Measurements from ENCODE around the gene CELSR1.

Gene CELSR1

GRCh38 chr22:46439576-46440465 is 97.6 kb downstream of the CELSR1 start:
- Histone ChIP-seq H3K4me1 (ENCODE audit: low read length) (no peaks in the 10 kb centered on the region), H3K4me3 (ENCODE audit: low read length) (no peak overlapping the region), H3K9me3 (replicated peaks; ENCODE audit: insufficient read depth, low read length) (no peaks in the 10 kb centered on the region), H3K27ac (ENCODE audit: low read length) (no peak overlapping the region), H3K36me3 (replicated peaks; ENCODE audit: insufficient read depth, low read length) (no peaks in the 10 kb centered on the region), H3K27me3 (replicated peaks; ENCODE audit: insufficient read depth, low read length) (peaks cover 51% of the 10 kb centered on the region), H3F3A (ENCODE audit: insufficient read depth, low read length) (no peaks in the 10 kb centered on the region), H3K79me2 (ENCODE audit: low read length) (no peaks in the 10 kb centered on the region), H3K4me2 (ENCODE audit: low read depth, low read length) (no peak overlapping the region), H4K20me1 (ENCODE audit: insufficient read depth, low read length) (no peaks in the 10 kb centered on the region), H2AFZ (ENCODE audit: low read length) (no peak overlapping the region), H3K9me2 (replicated peaks; ENCODE audit: insufficient read depth, low read length) (no peaks in the 10 kb centered on the region), H3K9ac (ENCODE audit: low read length) (no peak overlapping the region)
- TF ChIP-seq CTCF (IDR thresholded peaks at IDR 0.05; ENCODE audit: low read length) (no peak), EZH2phosphoT487 (IDR thresholded peaks at IDR 0.05; ENCODE audit: low read length) (no peak), EZH2 (optimal IDR thresholded peaks at IDR 0.05; ENCODE audit: low read depth, low read length) (no peak)
- DNase-seq: no peak

- no peaks in the 10 kb centered on the region for H3K9me3 ChIP-seq (replicated peaks; ENCODE audit: insufficient read depth, low read length)
- H3K9ac ChIP-seq (ENCODE audit: low read length): no peak overlapping the region
- no peak overlapping the region for H3K4me3 ChIP-seq (ENCODE audit: low read length)
- no peak overlapping the region for H2AFZ ChIP-seq (ENCODE audit: low read length)
- no peaks in the 10 kb centered on the region for H3F3A ChIP-seq (ENCODE audit: insufficient read depth, low read length)
- H4K20me1 ChIP-seq (ENCODE audit: insufficient read depth, low read length): no peaks in the 10 kb centered on the region
- no peaks in the 10 kb centered on the region for H3K36me3 ChIP-seq (replicated peaks; ENCODE audit: insufficient read depth, low read length)
- H3K4me2 ChIP-seq (ENCODE audit: low read depth, low read length): no peak overlapping the region
- no peak for TF ChIP-seq EZH2 (optimal IDR thresholded peaks at IDR 0.05; ENCODE audit: low read depth, low read length)
- no peak for TF ChIP-seq EZH2phosphoT487 (IDR thresholded peaks at IDR 0.05; ENCODE audit: low read length)
- no peak for TF ChIP-seq CTCF (IDR thresholded peaks at IDR 0.05; ENCODE audit: low read length)
- H3K9me2 ChIP-seq (replicated peaks; ENCODE audit: insufficient read depth, low read length): no peaks in the 10 kb centered on the region
- no peak overlapping the region for H3K27ac ChIP-seq (ENCODE audit: low read length)
- H3K4me1 ChIP-seq (ENCODE audit: low read length): no peaks in the 10 kb centered on the region
- no peaks in the 10 kb centered on the region for H3K79me2 ChIP-seq (ENCODE audit: low read length)
- DNase-seq: no peak
- H3K27me3 ChIP-seq (replicated peaks; ENCODE audit: insufficient read depth, low read length): peaks cover 47% of the 10 kb centered on the region
Measured at GRCh38 chr22:46439111-46439510, 98.3 kb downstream of the CELSR1 start.

- Histone ChIP-seq H3K4me3 (ENCODE audit: low read length) (no peak overlapping the region), H3K4me2 (ENCODE audit: low read depth, low read length) (no peak overlapping the region), H4K20me1 (ENCODE audit: insufficient read depth, low read length) (no peaks in the 10 kb centered on the region), H3F3A (ENCODE audit: insufficient read depth, low read length) (no peaks in the 10 kb centered on the region), H3K9me3 (replicated peaks; ENCODE audit: insufficient read depth, low read length) (no peaks in the 10 kb centered on the region), H3K27me3 (replicated peaks; ENCODE audit: insufficient read depth, low read length) (peaks cover 44% of the 10 kb centered on the region), H3K4me1 (ENCODE audit: low read length) (no peaks in the 10 kb centered on the region), H3K36me3 (replicated peaks; ENCODE audit: insufficient read depth, low read length) (no peaks in the 10 kb centered on the region), H3K9me2 (replicated peaks; ENCODE audit: insufficient read depth, low read length) (no peaks in the 10 kb centered on the region), H3K9ac (ENCODE audit: low read length) (no peak overlapping the region), H3K79me2 (ENCODE audit: low read length) (no peaks in the 10 kb centered on the region), H3K27ac (ENCODE audit: low read length) (no peak overlapping the region), H2AFZ (ENCODE audit: low read length) (no peak overlapping the region)
- no peak for DNase-seq
- TF ChIP-seq CTCF (IDR thresholded peaks at IDR 0.05; ENCODE audit: low read length) (no peak), EZH2 (optimal IDR thresholded peaks at IDR 0.05; ENCODE audit: low read depth, low read length) (no peak), EZH2phosphoT487 (IDR thresholded peaks at IDR 0.05; ENCODE audit: low read length) (no peak)
Measured at GRCh38 chr22:46437671-46438440, 99.6 kb downstream of the CELSR1 start.
